AG08396 (cell line): Measurements from ENCODE around the gene NHERF2.

Experiments
- DNase-seq: peaks from one replicate; pipeline ENCODE4 v3.0.0; 2012; ENCODE audit warnings: low spot score, mixed read lengths

NHERF2 gene

DNA sequence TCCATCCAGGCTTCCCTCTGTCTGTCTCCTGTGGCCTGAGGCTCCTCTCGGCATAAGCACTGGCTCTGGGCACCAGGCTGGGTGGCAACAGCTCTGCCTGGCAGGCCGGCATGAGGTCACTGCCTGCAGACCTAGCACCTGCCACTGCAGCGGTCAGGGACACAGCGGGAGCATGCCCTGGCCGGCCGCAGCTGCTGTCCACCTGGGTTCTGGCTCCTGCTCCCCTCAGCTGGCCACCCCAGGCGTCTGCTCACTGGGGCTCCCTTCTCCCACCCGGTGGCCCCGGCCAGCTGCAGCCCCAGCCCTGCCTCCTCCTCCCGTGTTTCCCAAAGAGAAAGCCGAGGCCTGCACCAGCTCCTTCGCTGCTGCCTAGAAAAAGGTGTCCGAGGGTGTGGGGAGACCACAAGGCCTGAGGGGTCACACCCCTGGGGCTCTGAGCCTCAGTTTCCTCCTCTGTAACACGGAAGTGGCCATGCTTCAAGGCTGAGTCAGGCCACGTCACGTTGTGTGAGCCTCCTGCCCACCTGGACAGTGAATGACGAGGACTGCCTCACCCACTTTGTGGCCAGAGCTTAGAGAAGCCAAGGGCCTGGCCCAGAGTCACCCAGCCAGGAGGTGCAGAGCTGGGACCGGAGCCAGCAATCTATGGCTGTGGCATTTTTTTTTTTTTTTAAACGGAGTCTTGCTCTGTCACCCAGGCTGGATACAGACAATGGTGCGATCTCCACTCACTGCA is 14.3 kb downstream of the NHERF2 start:
- no peak for DNase-seq

DNA sequence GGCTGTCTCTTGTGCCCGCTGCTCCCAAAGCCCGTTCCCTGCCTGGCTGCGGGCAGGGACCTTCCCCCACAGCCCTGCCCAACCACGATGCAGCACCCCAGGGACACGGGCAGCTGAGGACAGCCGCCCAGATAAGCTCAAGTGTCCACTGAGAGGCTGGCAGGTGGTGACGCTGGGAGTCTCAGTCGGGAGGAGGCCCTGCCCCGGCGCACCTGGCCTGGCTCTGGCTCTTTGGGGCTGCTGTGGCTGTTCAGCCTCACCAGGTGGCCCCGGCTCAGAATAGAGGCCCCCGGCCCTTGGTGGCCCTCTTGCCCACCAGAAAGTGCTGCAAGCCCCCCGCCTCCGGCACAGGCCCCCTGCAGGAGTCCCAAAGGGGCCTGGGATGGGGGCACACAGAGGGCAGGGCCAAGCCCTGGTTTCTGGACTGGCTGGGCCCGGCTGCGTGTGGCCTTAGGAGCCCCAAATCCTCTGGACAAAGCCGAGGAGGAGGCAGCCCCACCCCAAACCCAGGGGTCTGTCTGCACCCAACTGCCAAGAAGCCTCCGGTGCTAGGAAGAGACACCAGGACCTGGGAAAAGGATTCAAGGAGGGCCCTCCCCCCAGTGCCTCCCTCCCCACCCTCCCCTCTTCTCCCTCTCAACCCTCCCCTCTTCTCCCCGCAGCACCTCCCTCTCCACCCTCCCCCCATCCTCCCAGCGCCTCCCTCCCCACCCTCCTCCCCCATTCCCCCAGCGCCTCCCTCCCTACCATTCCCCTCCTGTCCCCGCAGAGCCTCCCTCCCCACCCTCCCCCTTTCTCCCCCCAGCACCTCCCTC is 15.7 kb downstream of the NHERF2 start:
- no peak for DNase-seq

GRCh38 chr16:2042986-2043666 is 16.4 kb downstream of the NHERF2 start:
- no peak for DNase-seq

DNA sequence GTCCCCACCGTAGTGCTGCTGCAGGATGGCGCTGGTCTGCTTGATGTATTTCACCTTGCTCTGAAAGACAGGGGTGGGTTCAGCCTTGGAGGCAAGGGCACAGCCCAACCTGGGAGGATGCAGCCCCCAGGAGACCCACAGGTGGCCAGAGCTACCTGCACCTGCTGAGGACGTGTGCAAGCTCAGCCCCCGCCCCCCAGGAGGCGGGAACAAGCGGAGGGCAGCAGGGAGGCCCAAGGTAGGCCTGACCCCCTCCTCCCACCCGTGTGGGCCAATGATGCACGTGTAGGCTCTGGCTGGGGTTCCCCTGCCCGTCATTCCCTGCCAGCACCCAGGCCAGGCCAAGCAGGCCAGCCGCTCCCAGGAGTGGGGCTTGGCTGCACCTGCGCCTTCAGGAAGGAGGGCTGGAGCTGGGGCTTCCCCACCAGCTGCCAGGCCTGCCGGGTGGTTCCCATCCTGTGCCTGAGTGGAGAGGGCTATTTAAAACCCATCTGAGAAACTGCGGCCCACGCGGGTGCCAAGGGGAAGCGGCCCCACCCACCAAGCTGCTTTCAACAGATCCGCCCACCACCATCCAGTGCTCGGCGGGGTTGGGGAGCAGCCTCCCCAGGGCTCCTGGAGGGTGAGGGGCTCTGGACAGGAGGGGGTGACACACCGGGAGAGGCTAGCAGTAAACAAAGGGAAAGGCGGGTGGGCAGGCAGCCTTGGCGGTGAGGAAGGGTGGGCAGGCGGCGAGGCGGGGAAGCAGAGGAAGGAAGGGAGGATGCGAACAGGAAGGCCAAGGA is 17.2 kb downstream of the NHERF2 start:
- DNase-seq: no peak

- DNase-seq: no peak
Observed at GRCh38 chr16:2044541-2044940, 17.8 kb downstream of the NHERF2 start.

DNA sequence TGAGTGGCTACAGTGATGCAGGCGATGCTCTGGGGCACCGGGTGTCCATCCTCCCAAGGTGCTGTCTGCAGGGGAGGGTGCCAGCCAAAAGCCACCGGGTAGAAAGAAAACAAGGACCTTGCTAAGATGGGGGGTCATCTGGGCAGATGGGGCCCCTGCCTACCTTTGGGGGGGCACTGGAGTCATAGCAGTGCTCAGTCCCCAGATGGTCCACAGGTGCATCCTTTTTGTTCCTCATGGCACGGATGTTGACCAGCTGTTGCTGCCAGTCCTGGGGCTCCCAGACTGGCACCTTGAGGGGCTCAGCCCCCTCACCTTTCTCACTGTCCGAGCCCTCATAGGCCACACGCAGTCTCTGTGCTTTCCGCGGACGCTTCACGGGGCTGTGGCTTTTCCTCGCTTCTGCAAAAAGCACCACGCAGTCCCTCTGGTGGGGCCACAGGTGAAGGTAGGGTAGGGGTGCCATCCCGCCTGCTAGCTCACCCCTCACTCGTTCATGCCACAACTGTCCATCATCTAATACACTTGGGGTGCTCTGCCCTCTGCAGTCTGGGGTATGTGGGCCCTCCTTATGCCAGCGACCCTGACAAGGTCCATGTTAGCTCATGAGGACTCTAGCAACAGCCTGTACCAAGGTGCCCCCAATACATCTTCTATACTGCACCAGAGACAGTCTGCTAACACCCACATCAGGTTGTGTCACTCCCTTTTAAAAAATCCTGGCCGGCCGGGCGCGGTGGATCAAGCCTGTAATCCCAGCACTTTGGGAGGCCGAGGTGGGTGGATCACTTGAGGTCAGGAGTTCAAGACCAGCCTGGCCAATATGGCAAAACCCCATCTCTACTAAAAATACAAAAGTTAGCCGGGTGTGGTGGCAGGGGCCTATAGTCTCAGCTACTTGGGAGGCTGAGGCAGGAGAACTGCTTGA is 19.5 kb downstream of the NHERF2 start:
- DNase-seq: no peak

GRCh38 chr16:2046893-2047329 is 20.2 kb downstream of the NHERF2 start:
- DNase-seq: no peak

DNA sequence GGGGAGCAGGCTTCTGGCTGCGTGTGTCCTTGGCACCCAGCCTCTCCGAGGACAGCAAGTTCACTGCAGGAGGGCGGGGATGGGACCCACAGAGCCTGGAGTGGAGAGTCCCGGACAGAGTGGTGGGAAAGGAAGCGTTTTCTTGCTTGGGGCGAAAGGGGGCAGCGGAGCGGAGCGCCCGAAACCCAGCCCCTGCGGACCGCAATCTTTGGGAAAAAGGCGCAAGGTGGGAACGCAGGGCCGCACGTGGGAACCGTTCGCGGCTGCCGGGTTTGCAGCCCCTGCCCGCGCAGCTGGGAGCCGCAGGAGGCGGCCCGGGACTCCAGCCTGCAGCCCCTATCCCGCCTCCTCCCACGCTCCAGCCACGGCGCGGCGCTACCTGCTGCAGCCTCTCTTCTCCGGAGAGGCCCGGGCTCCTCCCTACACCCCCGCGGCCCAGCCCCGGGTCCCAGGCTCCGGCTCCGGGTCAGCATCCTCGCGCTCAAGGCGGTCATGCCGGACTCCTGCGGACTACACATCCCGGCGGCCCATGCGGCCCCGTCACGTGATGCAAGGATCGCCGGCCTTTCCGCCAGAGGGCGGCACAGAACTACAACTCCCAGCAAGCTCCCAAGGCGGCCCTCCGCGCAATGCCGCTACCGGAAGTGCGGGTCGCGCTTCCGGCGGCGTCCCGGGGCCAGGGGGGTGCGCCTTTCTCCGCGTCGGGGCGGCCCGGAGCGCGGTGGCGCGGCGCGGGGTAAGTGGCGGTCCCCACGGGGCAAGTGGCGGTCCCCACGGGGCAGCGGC is 20.8 kb downstream of the NHERF2 start, which contains the start of the genes NTHL1 and TSC2:
TSS of gene NTHL1 (minus strand) at position 505 of the 786 bp plus-strand sequence. CDS start at position 494, 11 bp downstream.
TSS of gene TSC2 (plus strand) at position 656 of the 786 bp plus-strand sequence. CDS start 631 bp downstream, outside the sequence.
- peak; percentile 99 for DNase-seq

DNA sequence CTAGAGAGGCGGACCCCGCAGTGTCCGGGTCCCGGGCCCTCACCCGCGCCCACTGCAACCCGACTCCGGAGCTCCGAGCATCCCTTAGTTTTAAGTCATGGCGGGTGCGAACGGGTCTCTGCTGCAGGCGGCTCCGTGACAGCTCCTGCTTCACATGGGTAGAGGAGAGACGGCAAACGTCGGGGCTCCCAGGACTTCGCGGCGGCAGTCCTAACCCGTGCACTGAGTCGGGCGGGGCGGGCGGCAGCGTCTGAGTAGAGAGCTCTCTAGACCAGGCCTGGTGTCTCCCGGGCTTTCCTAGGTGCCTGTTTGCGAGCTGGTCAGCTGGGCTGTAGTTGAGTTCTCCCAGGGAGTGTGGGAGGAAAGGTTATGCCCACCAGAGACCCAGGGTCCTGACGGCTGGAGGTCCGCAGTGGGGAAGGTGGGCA is 21.4 kb downstream of the NHERF2 start:
- peak; percentile 43 for DNase-seq

DNA sequence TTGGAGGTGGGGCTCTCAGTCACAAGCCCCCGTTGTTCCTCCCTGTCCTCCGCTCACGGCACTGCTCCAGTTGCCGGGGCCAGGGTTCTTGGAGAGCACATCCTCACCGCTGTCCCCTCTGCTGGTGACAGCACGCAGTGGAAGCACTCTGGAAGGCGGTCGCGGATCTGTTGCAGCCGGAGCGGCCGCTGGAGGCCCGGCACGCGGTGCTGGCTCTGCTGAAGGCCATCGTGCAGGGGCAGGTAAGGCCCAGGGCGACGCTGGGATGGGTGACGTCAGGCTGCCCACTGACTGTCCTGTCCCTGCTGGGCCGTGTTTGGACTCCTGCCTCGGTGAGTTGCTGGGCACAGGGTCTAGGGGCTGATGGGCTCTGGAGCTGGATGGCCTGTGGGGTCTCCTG is 26.5 kb downstream of the NHERF2 start:
- DNase-seq: no peak

- no peak for DNase-seq
Observed at GRCh38 chr16:2053897-2054296, 27.2 kb downstream of the NHERF2 start.

DNA sequence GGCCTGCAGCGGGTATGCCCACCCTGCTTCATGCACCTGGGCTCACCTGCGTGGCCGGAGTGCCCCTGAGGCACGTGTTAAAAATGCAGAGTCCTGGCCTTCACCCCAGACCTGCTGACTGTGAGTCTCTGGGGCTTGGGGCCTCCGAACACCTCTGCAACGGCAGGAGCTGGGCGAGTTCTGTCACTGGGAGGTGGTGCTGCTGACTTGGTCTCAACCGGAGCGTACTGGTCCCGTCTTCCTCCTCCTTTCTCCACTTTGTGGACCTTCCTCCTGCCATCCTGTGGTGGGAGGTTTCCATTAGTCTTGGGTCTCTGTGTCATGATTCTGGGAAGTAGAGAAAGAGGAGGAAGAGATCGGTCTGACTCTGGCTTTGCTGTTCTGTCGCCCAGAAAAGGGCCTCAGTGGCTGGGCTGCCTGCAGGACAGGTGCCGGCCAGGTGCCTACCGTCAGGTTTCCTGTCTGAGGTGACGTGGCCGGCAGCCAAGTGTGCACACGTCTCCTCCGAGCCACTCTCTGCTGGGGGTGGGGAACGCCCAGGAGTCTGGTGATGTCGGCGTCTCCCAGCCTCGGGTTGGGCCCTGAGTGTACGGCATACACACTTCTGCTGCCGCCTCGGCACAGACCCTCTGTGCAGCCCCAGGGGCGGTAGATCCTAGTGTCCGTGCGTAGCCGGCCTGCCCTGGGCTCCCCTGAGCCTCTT is 28.0 kb downstream of the NHERF2 start:
- no peak for DNase-seq

DNA sequence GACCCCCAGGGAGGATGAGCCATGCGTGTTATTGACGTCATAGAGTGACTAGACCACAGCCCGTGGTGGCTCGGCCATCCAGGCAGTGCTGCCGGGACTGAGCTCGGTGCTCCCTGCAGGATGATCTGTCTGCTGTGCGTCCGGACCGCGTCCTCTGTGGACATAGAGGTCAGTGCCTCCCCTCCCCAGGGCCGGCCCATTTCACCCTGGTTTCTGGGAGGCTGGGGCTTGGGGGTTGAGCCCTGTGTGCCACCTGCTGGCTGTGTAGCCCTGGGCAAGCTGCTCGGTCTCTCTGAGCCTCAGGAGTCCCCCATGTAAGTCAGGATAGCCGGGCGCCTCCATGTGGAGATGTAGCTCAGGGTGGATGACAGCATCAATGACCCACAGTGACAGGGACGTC is 29.4 kb downstream of the NHERF2 start:
- no peak for DNase-seq

DNA sequence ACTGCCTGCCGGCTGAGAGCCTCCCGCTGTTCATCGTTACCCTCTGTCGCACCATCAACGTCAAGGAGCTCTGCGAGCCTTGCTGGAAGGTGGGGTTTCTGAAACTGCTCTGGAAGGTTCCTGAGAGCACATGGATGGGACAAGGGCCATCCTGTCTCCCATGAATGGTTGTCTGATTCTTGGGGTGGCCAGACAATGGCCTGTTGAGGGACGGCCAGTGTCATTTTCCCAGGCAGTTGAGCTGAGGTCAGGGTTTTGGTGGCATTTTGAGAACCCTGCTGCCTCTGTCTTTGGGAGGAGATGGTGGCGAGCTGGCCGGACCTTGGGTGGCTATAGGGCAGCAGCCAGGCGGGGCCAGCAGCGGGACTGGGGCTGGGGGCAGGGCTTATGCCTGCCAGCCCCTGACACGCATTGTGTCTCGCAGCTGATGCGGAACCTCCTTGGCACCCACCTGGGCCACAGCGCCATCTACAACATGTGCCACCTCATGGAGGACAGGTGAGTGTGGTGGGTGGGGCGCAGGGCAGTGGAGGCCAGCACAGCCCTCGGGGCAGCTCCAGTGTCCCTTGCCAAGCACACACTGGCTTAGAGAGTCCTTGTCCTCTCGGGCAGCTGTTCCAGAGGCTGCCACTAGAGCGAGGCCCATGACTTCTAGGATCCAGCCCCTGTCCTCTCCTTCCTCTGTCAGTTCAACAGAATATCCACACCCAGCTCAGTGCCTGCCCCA is 30.1 kb downstream of the NHERF2 start:
- DNase-seq: no peak

DNA sequence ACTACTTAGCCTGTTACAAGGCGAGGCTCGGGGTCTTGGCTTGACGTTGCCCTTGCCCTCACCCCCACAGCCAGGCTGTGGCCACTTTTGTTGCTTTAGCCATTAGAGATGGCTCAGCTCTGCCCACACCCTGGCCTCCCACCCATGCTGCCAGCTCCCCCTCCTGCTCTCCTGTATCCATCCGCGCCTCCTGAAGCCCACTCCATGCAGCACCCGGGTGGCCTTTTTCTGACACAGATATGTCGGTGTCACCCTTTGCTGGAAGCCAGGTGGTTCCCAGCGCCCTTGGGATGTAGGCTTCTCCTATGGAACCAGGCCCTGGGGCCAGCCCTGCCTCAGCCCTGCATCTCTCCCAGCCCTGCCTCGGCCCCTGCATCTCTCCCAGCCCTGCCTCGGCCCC is 30.7 kb downstream of the NHERF2 start:
- no peak for DNase-seq

DNA sequence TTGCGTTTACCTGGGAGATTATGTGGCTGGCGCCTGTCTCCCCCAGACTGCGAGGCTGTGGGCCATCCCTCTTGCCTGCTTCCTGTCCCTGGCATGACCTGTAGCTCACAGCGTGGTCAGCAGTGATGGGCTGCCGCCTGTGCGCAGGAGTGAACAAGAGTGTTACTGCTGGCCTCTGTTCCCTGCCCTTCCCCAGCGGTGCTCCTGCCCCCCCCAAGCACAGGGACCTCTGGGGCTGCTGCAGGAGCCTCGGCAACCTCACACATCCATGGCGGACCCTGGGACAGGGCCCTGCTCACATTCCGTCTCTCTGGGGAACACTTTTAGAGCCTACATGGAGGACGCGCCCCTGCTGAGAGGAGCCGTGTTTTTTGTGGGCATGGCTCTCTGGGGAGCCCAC is 31.7 kb downstream of the NHERF2 start:
- no peak for DNase-seq

GRCh38 chr16:2058872-2059271 is 32.2 kb downstream of the NHERF2 start:
- no peak for DNase-seq

DNA sequence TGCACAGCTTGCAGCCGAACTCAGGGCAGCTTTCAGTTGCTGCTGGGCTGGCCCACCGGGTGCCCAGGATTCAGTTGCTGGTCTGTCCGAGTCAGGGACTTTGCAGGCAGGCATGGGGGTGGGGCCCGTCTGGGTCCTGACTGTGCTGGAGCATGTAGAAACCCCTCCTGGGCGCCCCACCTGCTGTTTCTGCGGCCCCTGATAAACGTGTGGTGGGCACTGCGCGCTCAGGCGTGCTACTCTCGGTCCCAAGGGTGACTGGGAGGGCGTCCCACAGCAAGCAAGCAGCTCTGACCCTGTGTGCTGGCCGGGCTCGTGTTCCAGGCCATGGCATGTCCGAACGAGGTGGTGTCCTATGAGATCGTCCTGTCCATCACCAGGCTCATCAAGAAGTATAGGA is 33.6 kb downstream of the NHERF2 start:
- no peak for DNase-seq
